Mesenteric fat pad (tissue), 1 donor: ENCODE data around the gene TBC1D25. TPM values are rescaled to one million over a fixed set of nuclear protein-coding genes. Genes with fewer than 3 reads are reported as not detected.
A peak's percentile ranks its signal among the peaks of the same experiment; 100 is the strongest.
"Not testable (repeated sequence)": the region's sequence is repeated elsewhere in the genome, so short reads cannot be mapped to it uniquely, and the experiment has no call there.

Experiments used
- DNase-seq: peaks from one replicate; pipeline ENCODE4 v3.0.0-alpha.2; 2020; ENCODE audit warnings: low spot score
- total RNA-seq: library from RNA; stranded (reverse); fragmentation: NEBNext Ultra II Directional; extraction: Animal tissue kit (Norgen Biotek cat#: 25700); gene quantifications from one replicate; pipeline ENCODE4 v1.2.1, GENCODE V29; 2021
- donor health status: DM: yes; HTN: yes; CAD: no.

Gene TBC1D25
- total RNA-seq, 1 donor from 2014 or later: 19.9 TPM

DNA sequence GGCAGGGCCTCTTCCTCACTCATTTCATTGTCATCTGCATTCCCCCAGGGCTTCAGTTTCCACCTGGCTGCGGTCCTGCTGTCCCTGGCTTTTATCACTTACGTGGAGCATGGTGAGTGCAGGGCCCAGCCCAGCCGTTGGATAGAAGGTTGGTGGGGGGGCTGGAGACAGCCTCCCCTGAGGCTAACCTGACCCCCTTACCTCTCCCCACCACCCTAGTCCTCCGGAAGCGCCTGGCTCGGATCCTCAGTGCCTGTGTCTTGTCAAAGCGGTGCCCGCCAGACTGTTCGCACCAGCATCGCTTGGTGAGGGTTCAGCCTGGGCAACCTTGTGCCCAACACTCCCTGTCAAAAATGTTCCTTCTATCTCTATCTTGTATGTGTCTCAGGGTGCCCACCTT, 23.7 kb upstream of the TBC1D25 start:
- no peak for DNase-seq

DNA sequence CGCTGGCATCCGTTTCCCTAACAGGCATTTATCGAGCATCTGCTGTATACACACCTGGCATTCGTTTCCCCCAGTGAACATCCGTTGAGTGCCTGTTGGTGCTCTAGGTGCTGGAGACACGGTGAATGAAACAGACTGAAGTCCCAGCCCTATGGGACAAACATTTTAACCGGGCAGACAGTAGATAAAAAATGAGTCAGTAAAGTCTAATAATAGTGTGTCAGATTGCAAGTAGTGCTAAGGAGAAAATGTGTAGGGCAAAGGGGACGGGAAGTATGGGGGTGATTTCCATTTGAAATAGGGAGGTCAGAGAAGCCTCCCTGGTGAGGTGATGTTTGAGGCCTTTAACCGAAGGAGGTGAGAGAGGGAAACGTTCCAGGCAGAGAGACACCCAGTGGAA, 23.2 kb upstream of the TBC1D25 start:
- DNase-seq: no peak

DNA sequence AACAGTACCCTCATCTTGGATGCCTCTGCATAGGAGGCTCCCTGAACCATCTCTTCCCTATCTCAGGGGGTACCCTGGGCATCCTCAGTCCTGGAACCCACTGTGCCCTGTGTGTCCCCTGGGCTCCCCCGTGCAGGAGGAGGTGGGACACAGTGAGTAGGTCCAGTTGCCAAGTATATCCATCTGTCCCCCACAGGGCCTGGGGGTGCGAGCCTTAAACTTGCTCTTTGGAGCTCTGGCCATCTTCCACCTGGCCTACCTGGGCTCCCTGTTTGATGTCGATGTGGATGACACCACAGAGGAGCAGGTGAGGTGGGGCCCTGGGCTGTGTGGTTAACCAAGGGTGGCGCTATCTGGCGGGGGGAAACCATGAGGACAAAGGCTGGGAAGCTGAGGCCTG, 22.5 kb upstream of the TBC1D25 start:
- DNase-seq: no peak

DNA sequence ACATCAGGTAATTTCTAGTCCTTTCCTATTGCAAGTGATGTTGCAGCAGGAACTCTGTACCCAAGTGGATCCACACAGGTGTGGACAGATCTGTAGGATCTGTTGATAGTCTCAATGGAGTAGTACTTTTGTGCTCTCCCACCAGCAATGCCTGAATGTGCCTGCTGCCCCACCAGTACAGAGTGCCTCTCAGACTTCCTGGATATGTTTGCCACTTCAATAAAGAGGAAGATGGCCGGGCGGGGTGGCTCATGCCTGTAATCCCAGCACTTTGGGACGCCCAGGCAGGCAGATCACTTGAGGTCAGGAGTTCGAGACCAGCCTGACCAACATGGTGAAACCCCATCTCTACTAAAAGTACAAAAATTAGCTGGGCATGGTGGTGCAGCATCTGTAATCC, 20.0 kb upstream of the TBC1D25 start:
- DNase-seq: not testable (repeated sequence)

DNA sequence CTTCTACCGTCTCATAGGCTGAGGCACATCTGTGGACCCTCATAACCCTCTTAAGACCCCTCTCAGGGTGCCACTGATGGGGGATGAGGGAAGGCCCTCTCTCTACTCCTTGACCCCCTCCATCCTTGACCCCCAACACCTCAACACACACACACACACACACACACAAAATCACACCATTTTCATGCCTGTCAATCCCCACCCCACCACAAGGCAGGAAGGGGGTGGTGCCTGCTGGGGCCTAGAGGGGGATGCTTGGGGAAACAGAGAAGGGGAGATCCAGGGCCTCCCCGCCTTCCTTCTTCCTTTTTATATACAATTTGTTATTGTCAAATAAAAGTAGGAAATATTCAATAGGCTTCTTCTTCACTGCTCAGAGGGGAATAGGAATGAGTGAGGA, 19.1 kb upstream of the TBC1D25 start:
- no peak for DNase-seq

DNA sequence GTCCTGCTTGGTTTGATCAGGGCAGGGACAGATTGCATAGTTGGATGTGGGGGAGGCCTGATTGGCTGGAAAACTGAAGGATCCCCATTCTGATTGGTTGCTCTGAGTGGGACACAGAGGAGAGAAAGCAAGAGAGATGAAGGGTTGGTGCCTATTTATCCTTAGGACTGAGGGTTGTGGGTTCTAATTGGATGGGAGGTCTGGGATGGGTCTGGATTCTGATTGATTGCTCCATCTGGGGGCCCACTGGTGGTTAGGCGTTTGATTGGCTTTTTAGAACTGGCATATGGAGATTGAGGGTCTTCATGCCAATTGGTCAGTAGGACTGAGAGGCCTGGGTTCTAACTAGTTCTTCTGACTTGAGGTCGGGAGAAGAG, 18.6 kb upstream of the TBC1D25 start:
- no peak for DNase-seq

DNA sequence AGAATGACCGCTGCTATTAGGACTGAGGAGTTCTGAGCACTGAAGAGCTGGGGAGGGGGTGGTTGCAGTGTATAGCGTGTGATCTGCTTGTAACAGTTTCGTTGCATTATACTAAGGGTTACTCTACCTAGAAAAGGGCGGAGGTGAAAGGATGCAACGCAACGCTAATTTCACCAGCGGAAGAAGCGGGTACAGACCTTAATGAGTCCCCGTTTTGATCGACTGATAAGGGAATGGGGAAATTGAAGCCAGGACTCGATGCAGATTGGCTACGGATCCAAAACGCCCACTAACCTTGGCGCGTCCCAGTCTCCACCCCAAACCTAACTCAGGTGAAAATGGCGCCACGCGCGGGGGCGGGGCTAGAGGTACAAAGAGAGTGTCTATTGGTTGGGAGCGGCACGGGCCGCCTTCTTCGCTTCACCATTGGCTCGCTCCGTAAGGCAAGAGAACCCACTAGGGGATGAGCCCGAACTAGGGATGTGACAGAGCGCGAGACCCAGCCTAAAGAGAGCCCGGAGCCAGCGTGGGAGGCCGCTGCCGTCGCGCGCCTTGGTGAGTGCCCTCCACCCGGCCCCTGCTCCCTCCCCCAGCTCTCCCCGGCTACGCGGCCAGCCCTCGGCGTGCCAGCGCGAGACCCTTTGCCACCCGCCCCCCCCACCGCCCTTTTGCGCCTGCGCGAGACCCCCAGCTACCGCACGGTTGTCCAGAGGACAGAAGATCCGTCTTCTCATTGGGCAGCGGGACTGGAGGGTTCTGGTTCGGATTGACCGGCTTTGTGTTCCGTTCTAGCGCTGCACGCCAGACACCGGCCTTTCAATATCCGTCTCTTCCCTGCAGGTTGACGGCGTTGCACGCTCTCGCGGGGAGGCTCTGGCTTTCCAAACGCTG, 17.9 kb upstream of the TBC1D25 start, which contains the start of gene EBP:
Gene EBP, plus strand, starts transcription at position 456 of the 891 bp plus-strand sequence. CDS start 1,964 bp downstream, outside the sequence.
- DNase-seq: peak; percentile 93

DNA sequence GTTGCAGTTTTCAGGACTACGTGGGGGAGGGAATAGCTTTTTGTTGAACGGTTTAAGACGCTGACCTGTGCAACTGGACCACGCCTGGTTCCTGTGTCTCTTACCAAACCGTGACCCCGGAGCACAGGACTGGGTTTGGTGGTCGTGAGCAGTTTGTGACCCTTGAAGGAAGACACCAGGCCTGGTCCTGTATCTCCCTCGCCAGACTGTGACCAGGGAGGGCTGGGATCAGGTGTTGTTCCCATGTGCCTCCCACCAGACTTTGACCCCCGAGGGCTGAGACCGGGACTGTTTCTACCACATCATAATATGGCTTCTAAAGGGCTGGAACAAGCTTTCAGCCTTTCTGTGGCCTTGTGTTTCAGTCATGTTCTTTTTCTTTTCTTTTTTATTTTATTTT, 17.2 kb upstream of the TBC1D25 start:
- DNase-seq: no peak

DNA sequence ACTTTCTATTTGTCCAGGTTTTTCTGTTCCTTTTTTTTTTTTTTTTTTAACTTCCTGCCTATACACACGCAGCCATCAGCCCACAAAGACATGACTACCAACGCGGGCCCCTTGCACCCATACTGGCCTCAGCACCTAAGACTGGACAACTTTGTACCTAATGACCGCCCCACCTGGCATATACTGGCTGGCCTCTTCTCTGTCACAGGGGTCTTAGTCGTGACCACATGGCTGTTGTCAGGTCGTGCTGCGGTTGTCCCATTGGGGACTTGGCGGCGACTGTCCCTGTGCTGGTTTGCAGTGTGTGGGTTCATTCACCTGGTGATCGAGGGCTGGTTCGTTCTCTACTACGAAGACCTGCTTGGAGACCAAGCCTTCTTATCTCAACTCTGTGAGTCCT, 15.8 kb upstream of the TBC1D25 start:
- no peak for DNase-seq

DNA sequence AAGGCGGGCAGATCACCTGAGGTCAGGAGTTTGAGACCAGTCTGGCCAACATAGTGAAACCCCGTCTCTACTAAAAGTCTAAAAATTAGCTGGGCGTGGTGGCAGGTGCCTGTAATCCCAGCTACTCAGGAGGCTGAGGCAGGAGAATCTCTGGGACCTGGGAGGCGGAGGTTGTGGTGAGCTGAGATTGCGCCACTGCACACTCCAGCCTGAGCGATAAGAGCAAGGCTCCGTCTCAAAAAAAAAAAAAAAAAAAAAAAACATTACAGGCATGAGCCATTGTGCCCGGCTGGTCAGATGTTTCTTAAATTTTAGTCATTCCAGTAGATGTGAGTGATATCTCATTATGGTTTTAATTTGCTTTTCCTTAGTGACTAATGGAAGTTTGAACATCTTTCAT, 13.7 kb upstream of the TBC1D25 start:
- not testable (repeated sequence) for DNase-seq

DNA sequence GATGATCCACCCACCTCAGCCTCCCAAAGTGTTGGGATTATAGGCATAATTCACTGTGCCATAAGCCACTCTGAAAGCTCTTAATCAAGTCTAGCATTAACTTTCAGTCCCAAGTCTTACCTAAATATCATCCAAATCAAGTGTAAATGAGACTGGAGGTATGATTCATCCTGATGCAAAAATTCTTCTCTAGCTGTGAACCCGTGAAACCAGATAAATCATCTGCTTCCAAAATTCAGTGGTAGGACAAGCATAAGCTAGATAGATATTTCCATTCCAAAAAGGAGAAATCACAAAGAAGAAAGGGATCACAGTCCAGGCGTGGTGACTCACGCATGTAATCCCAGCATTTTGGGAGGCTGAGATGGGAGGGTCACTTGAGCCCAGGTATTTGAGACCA, 8.8 kb upstream of the TBC1D25 start:
- no peak for DNase-seq

DNA sequence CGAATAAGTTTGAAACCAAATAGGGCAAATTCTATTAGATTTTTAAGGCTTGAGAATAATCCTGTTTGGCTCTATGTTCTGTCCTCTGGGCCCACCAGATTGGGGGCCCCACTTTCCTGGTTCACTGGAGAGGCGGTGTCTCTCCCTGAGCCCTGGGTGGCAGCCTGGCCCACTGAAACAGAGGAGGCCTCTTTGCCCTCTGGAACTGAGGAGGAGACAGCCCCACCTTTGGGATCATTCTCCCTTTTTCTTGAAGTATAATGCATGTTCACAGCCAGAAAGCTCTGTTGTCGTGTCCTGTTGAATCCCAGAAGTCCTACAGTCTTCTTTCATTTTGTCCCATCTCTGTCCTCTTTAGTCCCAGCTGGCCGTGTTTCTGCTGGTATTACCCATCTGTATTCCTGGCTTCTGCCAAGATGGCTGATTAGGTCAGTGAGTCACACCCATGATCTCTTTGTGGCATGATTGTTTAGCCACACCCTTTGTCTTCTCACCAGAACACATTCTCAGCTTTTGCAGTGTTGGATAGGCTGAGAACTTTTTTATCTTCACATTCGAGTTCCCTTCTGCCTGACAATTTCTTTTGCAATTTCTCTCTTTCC, 8.1 kb upstream of the TBC1D25 start:
- no peak for DNase-seq

DNA sequence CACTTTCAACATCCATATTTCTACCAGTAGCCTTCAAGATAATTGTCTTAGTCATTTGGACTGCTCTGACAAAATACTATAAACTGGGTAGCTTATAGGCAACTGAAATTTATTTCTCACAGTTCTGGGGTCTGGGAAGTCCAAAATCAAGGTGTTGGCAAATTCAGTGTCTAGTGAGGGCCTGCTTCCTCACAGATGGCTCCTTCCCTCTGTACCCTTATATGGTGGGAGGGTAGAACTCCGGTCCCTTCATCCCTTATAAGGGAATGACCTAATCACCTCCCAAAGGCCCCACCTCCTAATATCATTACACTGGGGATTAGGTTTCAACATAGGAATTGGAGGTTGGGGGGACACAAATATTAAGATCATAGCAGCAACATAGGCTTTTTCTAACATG, 7.4 kb upstream of the TBC1D25 start:
- DNase-seq: no peak

DNA sequence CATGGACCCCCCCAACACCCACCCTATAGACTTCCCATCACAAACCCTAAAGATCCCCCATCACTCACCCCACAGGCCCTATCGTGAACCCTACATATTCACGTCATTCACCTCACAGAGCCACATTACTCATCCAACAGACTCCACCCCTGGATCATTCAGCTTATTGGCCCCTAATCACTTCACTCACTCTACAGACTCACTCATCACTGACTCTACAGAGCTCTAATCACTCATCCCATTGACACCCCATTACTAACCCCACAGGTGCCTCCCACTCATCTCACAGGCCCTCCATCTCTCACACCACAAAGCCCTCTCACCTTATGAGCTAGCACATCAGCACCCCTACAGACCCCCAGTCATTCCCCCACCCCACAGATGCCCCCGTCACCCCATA, 6.3 kb upstream of the TBC1D25 start:
- DNase-seq: no peak

DNA sequence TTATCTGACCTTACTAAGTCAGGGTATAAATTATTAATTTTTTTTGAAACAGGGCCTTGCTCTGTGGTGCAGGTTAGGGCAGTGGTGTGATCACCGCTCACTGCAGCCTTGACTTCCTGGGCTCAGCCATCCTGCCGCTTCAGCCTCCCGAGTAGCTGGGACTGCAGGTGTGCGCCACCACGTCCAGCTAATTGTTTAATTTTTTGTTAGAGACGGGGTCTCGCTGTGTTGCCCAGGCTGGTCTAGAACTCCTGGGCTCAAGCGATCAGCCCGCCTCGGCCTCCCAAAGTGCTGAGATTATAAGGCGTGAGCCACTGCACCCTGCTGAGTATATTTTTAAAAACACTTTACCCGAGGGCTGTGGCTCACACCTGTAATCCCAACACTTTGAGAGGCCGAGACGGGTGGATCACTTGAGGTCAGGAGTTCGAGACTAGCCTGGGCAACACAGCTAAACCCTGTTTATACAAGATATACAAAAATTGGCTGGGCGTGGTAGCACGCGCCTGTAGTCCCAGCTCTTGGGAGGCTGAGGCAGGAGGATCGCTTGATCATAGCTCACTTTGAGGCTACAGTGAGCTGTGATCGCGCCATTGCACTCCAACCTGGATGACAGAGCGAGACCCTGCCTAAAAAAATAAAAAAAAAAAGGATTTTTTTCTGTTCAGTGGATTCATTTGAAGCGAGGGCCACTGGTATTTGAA, 721 bp upstream of the TBC1D25 start:
- DNase-seq: no peak

DNA sequence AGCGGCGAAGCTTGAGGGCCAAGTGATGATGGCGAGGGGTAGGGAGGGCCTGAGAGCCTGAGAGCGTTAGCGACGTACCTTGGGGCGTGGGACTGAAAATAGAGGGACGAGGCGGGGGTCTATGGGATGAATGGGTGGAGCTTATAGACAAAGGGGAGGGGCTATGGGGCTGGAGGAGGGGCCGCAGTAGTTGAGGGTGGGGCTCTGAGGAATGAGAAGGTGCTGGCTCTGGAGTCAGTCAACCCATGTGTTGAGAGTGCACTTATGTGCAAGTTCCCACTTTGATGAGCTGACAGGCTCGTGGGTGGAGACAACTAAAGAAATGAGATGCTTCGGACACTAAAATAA, 488 bp downstream of the TBC1D25 start:
- no peak for DNase-seq

DNA sequence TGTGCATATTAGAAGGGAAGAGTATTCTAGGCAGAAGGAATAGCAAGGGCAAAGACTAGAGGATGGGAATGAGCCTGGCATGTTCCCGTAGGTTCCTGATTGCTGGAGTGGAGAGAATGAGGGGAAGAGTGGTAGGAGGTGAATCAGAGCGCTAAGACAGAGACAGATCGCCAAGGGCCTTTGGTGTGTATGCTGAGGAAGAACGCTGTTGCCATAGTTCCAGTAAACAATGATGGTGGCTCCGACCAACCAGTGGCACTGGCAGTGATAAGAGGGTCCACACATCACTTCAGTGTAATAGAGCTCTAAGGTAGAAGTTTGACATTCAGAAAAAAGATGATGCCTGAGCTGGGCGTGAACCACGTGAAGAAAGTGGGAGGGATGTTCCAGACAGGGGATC, 966 bp downstream of the TBC1D25 start:
- DNase-seq: no peak

DNA sequence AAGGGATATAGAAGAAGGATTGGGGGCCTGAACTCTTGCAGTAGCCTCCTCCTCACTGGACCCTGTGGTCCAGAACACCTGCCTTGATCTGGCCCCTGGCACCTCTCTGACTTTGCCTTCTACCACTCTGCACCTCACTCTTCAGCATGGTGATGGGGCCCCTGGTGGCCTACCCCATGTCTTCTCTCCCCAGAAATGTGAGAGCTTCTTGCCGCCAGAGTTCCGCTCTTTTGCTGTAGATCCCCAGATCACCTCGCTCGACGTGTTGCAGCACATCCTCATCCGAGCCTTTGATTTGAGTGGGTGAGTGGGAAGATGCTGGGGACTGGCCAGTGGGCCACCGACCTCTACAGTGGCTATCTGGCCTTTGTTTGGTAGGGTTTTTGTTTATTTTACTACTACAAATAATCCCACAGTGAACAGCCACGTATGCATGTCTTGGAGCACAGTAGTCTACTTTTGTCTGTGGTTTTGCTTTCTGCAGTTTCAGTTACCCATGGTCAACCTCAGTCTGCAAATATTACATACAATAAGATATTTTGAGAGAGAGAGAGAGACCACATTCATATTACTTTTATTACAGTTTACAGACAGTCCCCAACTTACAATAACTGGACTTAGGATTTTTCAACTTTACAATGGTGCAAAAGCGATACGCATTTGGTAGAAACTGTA, 1.8 kb downstream of the TBC1D25 start:
- DNase-seq: no peak

DNA sequence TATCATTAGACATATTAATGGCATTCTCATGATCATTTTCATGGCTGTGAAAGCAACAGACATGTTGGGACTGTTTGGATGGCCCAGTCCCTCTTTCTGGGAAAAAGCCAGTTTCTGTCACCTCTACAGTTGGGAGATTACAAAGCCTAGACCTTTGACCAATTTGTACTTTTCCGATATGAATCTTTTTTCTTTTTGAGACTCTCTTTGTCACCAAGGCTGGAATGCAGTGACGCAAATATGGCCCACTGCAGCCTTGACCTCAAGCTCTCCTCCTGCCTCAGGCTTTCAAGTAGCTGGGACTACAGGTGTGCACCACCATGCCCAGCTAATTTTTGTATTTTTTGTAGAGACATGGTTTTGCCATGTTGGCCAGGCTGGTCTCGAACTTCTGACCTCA, 9.4 kb downstream of the TBC1D25 start:
- DNase-seq: no peak

DNA sequence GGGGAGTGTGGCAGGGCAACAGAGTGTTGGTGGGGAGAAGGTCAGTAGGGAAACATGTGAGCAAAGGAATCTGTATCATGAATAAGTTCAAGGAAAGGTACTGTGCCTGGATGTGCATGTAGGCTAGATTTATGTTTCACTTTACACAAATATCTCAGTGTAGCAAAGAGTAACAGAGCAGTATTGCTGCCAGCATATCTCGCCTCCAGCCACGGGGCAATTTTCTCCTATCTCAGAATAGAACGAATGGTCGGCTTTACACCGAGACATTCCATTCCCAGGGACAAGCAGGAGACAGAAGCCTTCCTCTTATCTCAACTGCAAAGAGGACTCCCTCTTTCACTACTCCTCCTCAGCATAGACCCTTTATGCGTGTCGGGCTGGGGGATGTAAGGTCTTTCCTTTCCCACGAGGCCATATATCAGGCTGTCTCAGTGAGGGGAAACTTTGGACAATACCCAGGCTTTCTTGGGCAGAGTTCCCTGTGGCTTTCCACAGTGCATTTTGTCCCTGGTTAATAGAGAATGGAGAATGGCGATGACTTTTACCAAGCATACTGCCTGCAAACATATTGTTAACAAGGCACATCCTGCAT, 16.3 kb downstream of the TBC1D25 start:
- DNase-seq: not testable (repeated sequence)

DNA sequence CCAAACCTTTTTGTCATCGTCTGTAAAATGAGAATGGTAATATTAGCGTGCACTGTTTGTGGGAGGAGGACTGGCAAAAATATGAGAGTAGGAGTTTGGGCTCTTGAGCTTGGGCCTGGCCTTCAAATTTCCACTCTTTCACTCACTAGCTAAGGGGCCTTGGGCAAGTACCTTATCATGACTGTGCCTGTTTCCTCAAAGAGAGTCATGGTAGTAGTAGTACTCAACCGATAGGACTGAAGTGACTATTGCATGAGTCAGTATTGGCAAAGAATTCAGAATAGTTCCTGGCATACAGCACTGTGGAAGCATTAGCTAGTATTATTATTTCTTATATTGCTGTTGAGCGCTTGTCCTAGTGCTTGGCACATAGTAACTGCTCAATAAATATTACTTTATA, 18.8 kb downstream of the TBC1D25 start:
- no peak for DNase-seq
